GM19467 (cell line): ENCODE results near the gene TCEAL8.

Source experiments
- ATAC-seq: cut with Tn5 transposase; IDR thresholded peaks from one replicate; pipeline ENCODE4 v1.9.1; 2021; ENCODE audit warnings: mild to moderate bottlenecking, moderate library complexity; ENCODE audit not compliant: unreplicated experiment

The TCEAL8 gene

DNA sequence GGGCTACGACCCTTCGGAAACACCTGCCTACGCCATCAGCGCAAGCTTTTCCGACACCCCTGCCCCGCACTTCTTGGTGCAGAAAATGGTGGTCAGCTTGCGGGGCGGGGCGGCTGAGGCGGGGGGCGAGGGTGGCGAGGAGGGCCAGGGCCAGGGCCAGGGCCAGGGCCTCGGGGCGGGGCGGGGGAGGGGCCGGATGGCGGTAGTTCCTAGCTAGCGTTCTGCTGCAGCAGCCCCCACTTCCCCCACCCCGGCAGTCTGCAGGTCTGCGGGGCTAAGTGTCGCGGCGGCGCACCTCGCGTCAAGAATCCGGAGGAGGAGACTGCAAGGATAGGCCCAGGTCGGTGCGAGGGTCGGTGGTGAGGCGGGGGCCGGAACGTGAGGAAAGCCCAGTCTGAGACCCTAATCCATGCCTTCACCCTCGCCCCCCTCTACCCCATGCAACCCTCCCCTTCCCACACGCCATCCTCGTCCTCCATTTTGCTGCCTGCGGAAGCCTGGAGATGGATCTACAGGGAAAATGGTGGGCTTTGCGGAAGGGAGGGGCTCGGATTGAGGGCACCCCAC lies 39.4 kb downstream of the TCEAL8 start:
- ATAC-seq, result no peak

DNA sequence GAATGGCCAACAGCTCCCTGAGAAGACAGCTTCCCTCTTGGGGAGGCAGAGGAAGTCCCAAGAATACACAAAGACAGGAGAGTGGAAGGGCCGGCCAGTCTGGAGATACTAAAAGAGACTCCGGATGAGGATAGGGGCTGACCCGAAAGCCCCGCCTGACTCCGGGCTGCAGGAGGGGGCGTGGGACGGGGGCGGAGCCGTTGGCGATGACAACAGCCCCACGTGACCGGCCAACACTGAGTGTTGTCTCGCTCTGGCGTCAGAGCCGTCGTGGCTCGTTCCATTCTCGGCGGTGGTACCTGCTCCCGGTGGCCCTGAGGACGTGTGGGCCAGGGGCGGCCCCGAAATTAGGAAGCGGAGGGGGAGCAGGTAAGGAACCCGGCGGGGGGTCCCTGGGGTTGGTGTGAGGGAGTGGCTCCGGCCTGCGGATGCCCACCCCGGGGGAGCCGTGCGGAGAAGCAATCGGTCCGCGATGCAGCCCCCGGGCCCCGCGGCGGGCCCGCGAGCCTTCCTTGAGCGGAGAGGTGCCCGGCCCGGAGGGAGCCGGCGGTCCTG lies 40.0 kb downstream of the TCEAL8 start, which contains the start of gene BEX4:
TSS of gene BEX4 (plus strand) at position 239 of the 555 bp plus-strand sequence. CDS start 1,046 bp downstream, outside the sequence.
- ATAC-seq, result peak; percentile 77

DNA sequence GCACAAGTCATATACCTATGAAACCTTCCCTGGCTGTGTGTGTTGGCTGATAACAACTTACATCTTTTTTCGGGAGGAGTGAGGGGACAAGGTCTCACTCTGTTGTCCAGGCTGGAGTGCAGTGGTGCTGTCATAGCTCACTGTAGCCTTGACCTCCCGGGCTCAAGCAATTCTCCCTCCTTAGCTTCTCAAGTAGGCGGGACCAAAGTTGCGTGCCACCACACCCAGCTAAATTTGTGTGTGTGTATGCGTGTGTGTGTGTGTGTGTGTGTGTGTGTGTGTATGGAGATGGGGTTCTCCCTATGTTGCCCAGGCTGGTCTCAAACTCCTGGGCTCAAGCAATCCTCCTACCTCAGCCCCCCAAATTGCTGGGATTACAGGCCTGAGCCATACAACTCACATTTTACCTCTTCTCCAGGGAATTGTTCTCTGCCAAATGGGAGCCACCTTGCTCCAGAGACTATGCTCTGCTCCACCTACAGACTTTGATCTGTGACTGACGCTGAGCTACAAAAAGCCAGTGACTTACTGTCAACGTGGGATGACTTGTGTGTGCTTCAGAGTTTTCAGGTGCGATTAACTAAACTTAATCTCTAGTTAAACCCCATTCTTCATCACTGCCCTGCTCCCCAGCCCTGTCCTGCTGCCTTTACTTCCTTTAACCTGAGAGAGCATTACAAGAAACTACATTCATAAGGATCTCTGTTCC lies 42.1 kb downstream of the TCEAL8 start:
- ATAC-seq, result no peak

DNA sequence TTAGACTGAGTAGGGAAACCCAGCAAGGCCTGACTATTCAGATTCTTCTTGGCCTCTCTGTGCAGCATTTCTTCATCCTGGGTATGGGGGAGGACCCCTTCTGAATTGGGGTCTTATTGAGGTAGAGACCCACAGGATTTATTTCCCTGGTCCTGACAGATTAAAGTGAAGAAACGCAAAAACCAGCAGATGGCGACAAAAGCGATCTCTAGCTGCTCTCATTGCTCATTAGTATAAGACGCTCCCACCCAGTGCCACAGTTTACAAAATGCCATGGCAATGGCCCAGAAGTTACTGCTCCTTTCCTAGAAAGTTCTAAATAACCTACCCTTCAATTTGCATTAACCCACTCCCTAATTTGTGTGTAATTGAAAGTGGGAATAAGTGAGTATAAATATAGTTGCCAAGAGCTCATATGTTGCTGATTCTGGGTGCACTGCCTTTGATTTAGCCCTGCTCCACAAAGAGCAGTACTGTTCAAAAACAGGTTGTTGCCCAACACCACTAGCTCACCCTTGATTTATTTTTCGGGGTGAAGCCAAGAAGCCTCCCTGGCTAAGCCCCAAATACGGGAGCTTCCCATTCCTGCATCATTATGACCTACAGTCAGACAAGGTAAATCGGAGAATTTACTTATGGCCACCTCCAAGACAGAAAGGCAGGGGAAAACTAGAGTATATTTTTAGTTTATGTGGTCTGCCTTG lies 43.8 kb downstream of the TCEAL8 start:
- no peak for ATAC-seq

DNA sequence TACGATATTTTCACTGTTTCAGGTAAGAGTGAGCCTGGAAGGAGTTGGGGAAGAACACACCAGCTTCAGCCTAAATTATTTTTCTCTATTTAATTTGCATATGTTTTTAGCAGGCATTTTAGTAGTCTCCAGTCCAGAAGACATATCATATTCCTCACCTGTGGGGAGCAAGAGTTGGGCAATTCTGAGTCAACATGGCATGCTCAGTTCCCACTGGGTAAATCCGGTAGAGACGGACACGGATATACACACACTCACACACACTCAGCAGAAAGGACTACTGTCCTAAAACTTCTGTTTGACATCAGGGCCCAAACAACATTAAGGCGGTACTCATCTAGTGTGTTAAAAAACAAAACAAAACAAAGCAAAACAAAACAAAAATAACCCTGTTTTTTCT lies 44.9 kb downstream of the TCEAL8 start:
- no peak for ATAC-seq
